SU-DHL-6 (cell line): Measurements from ENCODE around the gene GFOD2.

Experiments used
- H2AFZ ChIP-seq: fragments of 200-600 bp; sonication (generic); 2 replicates; pipeline ENCODE4 v1.6.1; 2014; ENCODE audit warnings: low read depth, mild to moderate bottlenecking, moderate library complexity, mixed read lengths, antibody characterized with exemption, low read length; ENCODE audit not compliant: severe bottlenecking
- H3F3A ChIP-seq: fragments of 200-600 bp; shearing (Covaris generic); 2 replicates; pipeline ENCODE4 v1.6.0; 2016; ENCODE audit warnings: antibody characterized with exemption, mild to moderate bottlenecking; ENCODE audit not compliant: insufficient read depth
- H3K27ac ChIP-seq: fragments of 200-600 bp; sonication (generic); 2 replicates; pipeline ENCODE4 v1.5.1; 2016; ENCODE audit warnings: low read depth, mild to moderate bottlenecking, low read length, moderate library complexity, mixed read lengths
- H3K27me3 ChIP-seq: fragments of 200-600 bp; sonication (generic), shearing (Covaris generic); 2 replicates; pipeline ENCODE4 v1.6.0; 2014; ENCODE audit warnings: mild to moderate bottlenecking, low read length
- H3K36me3 ChIP-seq: fragments of 200-600 bp; sonication (generic); 2 replicates; pipeline ENCODE4 v1.6.1; 2014; ENCODE audit warnings: mild to moderate bottlenecking, low read length, mixed read lengths
- H3K4me2 ChIP-seq: fragments of 300-600, 200-600 bp; shearing (Covaris generic), sonication (generic); 2 replicates; pipeline ENCODE4 v1.6.0; 2014; ENCODE audit warnings: low read length, low read depth, mild to moderate bottlenecking; ENCODE audit not compliant: poor library complexity, severe bottlenecking
- H3K4me3 ChIP-seq: fragments of 200-600 bp; sonication (generic); 2 replicates; pipeline ENCODE4 v1.5.1; 2014; ENCODE audit warnings: antibody characterized with exemption, low read length, mild to moderate bottlenecking, mixed read lengths; ENCODE audit not compliant: insufficient read depth, poor library complexity, severe bottlenecking
- H3K79me2 ChIP-seq: fragments of 200-600 bp; sonication (generic); 2 replicates; pipeline ENCODE4 v1.6.1; 2014; ENCODE audit warnings: mild to moderate bottlenecking, low read length, moderate library complexity; ENCODE audit not compliant: insufficient read depth
- H3K9ac ChIP-seq: fragments of 200-600 bp; sonication (generic); 2 replicates; pipeline ENCODE4 v1.7.0; 2014; ENCODE audit warnings: mild to moderate bottlenecking, low read length
- H3K9me2 ChIP-seq: fragments of 200-600 bp; sonication (generic); replicated peaks from 2 replicates; pipeline ENCODE4 v1.6.1; 2014; ENCODE audit warnings: low read length; ENCODE audit not compliant: insufficient read depth
- H3K9me3 ChIP-seq: fragments of 200-600 bp; sonication (generic); 2 replicates; pipeline ENCODE4 v1.6.1; 2014; ENCODE audit warnings: low read length, mixed read lengths; ENCODE audit not compliant: insufficient read depth
- H4K20me1 ChIP-seq: fragments of 200-600 bp; sonication (generic); 2 replicates; pipeline ENCODE4 v1.6.1; 2014; ENCODE audit warnings: low read depth, mild to moderate bottlenecking, antibody characterized with exemption, low read length, moderate library complexity, mixed read lengths
- CTCF ChIP-seq: fragments of 200-600 bp; sonication (generic); IDR thresholded peaks from one replicate; pipeline ENCODE4 v1.5.1; 2017; ENCODE audit warnings: antibody characterized with exemption, mild to moderate bottlenecking, low read length, moderate library complexity; ENCODE audit not compliant: insufficient read depth, poor library complexity, severe bottlenecking
- EZH2phosphoT487 ChIP-seq: fragments of 200-600 bp; sonication (generic), shearing (Covaris generic); conservative IDR thresholded peaks from 2 replicates; pipeline ENCODE4 v1.6.1; 2018; ENCODE audit warnings: mild to moderate bottlenecking, antibody characterized with exemption, low read length, moderate library complexity, mixed read lengths

GFOD2 gene

GRCh38 chr16:67632415-67633172 lies 86.5 kb downstream of the GFOD2 start:
- H3K27ac ChIP-seq, result no peak overlapping the region
- H3K9me2 ChIP-seq, result no peaks in the 10 kb centered on the region
- no peak for TF ChIP-seq CTCF
- no peak for TF ChIP-seq EZH2phosphoT487
- no peaks in the 10 kb centered on the region for H3K9me3 ChIP-seq
- no peak overlapping the region for H3K4me2 ChIP-seq
- no peaks in the 10 kb centered on the region for H3K79me2 ChIP-seq
- no peak overlapping the region for H2AFZ ChIP-seq
- no peaks in the 10 kb centered on the region for H3F3A ChIP-seq
- H3K9ac ChIP-seq, result no peak overlapping the region
- H3K27me3 ChIP-seq, result no peaks in the 10 kb centered on the region
- H4K20me1 ChIP-seq, result no peaks in the 10 kb centered on the region
- peaks cover 25% of the 10 kb centered on the region; the same call in 1 of the 2 replicates for H3K36me3 ChIP-seq
- H3K4me3 ChIP-seq, result no peak overlapping the region

GRCh38 chr16:67628216-67628615 lies 90.9 kb downstream of the GFOD2 start:
- Histone ChIP-seq H3K27ac (no peak overlapping the region), H3K79me2 (no peaks in the 10 kb centered on the region), H3K27me3 (no peaks in the 10 kb centered on the region), H3K9ac (no peak overlapping the region), H3K9me2 (no peaks in the 10 kb centered on the region), H4K20me1 (no peaks in the 10 kb centered on the region), H3K9me3 (no peaks in the 10 kb centered on the region), H2AFZ (no peak overlapping the region), H3K4me3 (no peak overlapping the region), H3K4me2 (no peak overlapping the region), H3K36me3 (peaks cover 26% of the 10 kb centered on the region), H3F3A (no peaks in the 10 kb centered on the region)
- TF ChIP-seq EZH2phosphoT487 (no peak), CTCF (no peak)
